Activated CD8-positive, alpha-beta T cell treated with anti-CD3 and anti-CD28 coated beads for 36 hours (primary cell): ENCODE data around the gene STK4. TPM values are rescaled to one million over a fixed set of nuclear protein-coding genes. Genes with fewer than 3 reads are reported as not detected.

Source experiments
- ATAC-seq: fragments of 200-7000 bp; cut with Tn5 transposase; one replicate; pipeline ENCODE4 v1.10.0; 2021; ENCODE audit warnings: mild to moderate bottlenecking, moderate library complexity
- CTCF ChIA-PET: fragments of 350-600 bp; sonication (Branson Sonifier 250); formaldehyde crosslinking; loops from one replicate; lab custom pipeline; 2021; ENCODE audit warnings: antibody characterized with exemption; lab: Charles Lee
- POLR2A ChIA-PET: fragments of 350-600 bp; sonication (Branson Sonifier 250); formaldehyde crosslinking; loops from one replicate; lab custom pipeline; 2021; ENCODE audit warnings: antibody characterized with exemption; lab: Charles Lee
- DNase-seq: peaks from one replicate; pipeline ENCODE4 v3.0.0-alpha.2; 2020
- H3K27ac Mint-ChIP-seq: one replicate; pipeline ENCODE4 v1.8.0; 2021; ENCODE audit warnings: mild to moderate bottlenecking, mixed read lengths
- H3K27me3 Mint-ChIP-seq: one replicate; pipeline ENCODE4 v1.8.0; 2021; ENCODE audit warnings: mixed read lengths
- H3K36me3 Mint-ChIP-seq: one replicate; pipeline ENCODE4 v1.8.0; 2021; ENCODE audit warnings: low read depth, mixed read lengths
- H3K4me1 Mint-ChIP-seq: one replicate; pipeline ENCODE4 v1.8.0; 2021; ENCODE audit warnings: low read depth, mixed read lengths
- H3K4me3 Mint-ChIP-seq: one replicate; pipeline ENCODE4 v1.8.0; 2021; ENCODE audit warnings: mild to moderate bottlenecking, moderate library complexity, mixed read lengths
- H3K9me3 Mint-ChIP-seq: one replicate; pipeline ENCODE4 v1.8.0; 2021; ENCODE audit warnings: mixed read lengths
- intact Hi-C: fragments of 100-400 bp; cut with micrococcal nuclease; formaldehyde crosslinking; loops from one replicate; pipeline ENCODE4 v1.10.0; 2022
- total RNA-seq, 2 experiments: library from RNA; stranded (reverse); gene quantifications; one replicate each; pipeline ENCODE4 v1.2.3, GENCODE V29; 2021
- TF ChIP-seq, protein P1 (sequence below): fragments of 200-600 bp; IDR thresholded peaks from one replicate; pipeline ENCODE4 v1.8.0; 2022; ENCODE audit warnings: antibody characterized with exemption, mild to moderate bottlenecking

The STK4 gene
- total RNA-seq, 2 experiments from 2014 or later, result 154 to 165 TPM

DNA sequence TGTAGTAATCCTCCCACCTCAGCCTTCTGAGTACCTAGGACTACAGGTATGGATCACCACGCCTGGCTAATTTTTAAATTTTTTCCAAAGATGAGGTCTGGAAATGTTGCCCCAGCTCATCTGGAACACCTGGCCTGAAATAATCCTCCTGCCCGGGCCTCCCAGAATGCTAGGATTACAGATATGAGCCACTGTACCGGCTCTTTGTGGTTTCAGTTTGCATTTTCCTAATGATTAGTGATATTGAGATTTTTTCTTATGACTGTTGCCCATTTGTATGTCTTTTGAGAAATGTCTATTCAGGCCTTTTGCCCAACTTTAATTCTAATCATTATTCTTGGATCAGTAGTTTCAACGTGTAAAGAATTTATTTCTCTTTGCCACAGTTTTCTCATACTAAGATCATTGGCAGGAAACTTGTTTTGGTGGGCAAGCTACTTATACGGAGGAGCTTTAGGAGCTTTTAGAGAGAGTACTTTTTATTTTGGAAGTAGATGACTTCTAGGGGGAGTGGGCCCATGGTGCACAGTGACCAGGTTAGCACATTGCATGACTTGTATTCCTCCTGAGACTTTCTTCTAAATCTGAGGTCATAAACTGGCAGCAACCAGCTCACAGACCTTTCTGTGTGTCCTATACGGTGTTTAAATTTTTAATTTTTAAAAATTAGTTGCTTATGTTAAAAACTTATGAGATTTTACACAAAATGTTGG lies 62.3 kb downstream of the STK4 start:
- ChIA-PET POLR2A (interaction anchor here (0.6 to 1.9 kb wide), 4 partner anchors 13 to 58 kb away, joined by 3 to 4 read pairs (median 3); no protein-coding TSS in a partner anchor), CTCF (interaction anchor here (0.7 to 3.7 kb wide), 6 partner anchors 10 to 68 kb away, joined by 3 to 20 read pairs (median 8); no protein-coding TSS in a partner anchor)
- peaks cover 63% of the 10 kb centered on the region for H3K36me3 Mint-ChIP-seq
- TF ChIP-seq, protein P1, sequence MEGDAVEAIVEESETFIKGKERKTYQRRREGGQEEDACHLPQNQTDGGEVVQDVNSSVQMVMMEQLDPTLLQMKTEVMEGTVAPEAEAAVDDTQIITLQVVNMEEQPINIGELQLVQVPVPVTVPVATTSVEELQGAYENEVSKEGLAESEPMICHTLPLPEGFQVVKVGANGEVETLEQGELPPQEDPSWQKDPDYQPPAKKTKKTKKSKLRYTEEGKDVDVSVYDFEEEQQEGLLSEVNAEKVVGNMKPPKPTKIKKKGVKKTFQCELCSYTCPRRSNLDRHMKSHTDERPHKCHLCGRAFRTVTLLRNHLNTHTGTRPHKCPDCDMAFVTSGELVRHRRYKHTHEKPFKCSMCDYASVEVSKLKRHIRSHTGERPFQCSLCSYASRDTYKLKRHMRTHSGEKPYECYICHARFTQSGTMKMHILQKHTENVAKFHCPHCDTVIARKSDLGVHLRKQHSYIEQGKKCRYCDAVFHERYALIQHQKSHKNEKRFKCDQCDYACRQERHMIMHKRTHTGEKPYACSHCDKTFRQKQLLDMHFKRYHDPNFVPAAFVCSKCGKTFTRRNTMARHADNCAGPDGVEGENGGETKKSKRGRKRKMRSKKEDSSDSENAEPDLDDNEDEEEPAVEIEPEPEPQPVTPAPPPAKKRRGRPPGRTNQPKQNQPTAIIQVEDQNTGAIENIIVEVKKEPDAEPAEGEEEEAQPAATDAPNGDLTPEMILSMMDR, result no peak
- ATAC-seq (no peak), DNase-seq (no peak)
- peaks cover 64% of the 10 kb centered on the region for H3K4me1 Mint-ChIP-seq
- H3K4me3 Mint-ChIP-seq, result no peak overlapping the region
- peak overlapping the region; percentile 71 for H3K27ac Mint-ChIP-seq
- no peaks in the 10 kb centered on the region for H3K9me3 Mint-ChIP-seq
- intact Hi-C loops, result no loop called here
- H3K27me3 Mint-ChIP-seq, result no peaks in the 10 kb centered on the region

DNA sequence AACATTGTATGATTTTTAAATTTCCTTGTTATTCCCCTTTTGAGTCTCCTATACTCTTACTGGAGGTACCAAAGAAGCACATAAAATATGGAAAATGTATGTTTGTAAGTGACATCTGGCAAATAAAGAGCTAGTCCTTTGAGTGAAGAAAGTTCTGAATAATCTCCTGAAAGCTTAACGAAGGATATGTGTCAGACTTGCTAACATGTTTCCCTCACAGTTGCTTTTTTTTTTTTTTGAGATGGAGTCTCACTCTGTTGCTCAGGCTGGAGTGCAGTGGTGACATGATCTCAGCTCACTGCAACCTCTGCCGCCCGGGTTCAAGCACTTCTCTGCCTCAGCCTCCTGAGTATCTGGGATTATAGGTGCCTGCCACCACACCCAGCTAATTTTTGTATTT lies 63.6 kb downstream of the STK4 start:
- peak; percentile 60 for ATAC-seq

DNA sequence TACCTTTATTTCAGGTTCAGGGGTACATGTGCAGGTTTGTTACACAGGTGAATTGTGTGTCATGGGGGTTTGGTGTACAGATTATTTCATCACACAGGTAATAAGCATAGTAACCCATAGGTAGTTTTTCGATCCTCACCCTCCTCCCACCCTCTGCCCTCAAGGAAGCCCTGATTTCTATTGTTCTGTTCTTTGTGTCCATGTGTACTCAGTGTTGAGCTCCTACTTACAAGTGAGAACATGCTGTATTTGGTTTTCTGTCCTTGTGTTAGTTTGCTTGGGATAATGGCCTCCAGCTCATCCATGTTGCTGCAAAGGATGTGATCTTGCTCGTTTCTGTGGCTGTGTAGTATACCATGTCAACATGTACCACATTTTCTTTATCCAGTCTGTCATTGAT lies 66.0 kb downstream of the STK4 start:
- H3K4me3 Mint-ChIP-seq, result no peak overlapping the region
- H3K9me3 Mint-ChIP-seq, result no peaks in the 10 kb centered on the region
- H3K4me1 Mint-ChIP-seq, result peaks cover 70% of the 10 kb centered on the region
- TF ChIP-seq, protein P1, result no peak
- intact Hi-C loops, result no loop called here
- ATAC-seq, result no peak
- DNase-seq, result no peak
- H3K36me3 Mint-ChIP-seq, result peaks cover 63% of the 10 kb centered on the region
- H3K27ac Mint-ChIP-seq, result peak overlapping the region; percentile 71
- ChIA-PET POLR2A (no interaction called here), CTCF (interaction anchor here (0.5 to 1.3 kb wide), 2 partner anchors 12 kb away, joined by 3 to 6 read pairs; no protein-coding TSS in a partner anchor)
- no peaks in the 10 kb centered on the region for H3K27me3 Mint-ChIP-seq

More for the DNA sequence above, 63.6 kb downstream of the STK4 start:
- no peaks in the 10 kb centered on the region for H3K27me3 Mint-ChIP-seq
- H3K36me3 Mint-ChIP-seq, result peaks cover 64% of the 10 kb centered on the region
- TF ChIP-seq, protein P1, result no peak
- peaks cover 71% of the 10 kb centered on the region for H3K4me1 Mint-ChIP-seq
- intact Hi-C loops, result no loop called here
- H3K27ac Mint-ChIP-seq, result peak overlapping the region; percentile 62
- ChIA-PET POLR2A (interaction anchor here (0.6 to 1.9 kb wide), 2 partner anchors 25 to 42 kb away, joined by 4 to 6 read pairs; no protein-coding TSS in a partner anchor), CTCF (interaction anchor here (1.2 to 3.7 kb wide), 4 partner anchors 14 to 66 kb away, joined by 3 to 20 read pairs (median 9); no protein-coding TSS in a partner anchor)
- no peaks in the 10 kb centered on the region for H3K9me3 Mint-ChIP-seq
- no peak overlapping the region for H3K4me3 Mint-ChIP-seq
- DNase-seq, result no peak

DNA sequence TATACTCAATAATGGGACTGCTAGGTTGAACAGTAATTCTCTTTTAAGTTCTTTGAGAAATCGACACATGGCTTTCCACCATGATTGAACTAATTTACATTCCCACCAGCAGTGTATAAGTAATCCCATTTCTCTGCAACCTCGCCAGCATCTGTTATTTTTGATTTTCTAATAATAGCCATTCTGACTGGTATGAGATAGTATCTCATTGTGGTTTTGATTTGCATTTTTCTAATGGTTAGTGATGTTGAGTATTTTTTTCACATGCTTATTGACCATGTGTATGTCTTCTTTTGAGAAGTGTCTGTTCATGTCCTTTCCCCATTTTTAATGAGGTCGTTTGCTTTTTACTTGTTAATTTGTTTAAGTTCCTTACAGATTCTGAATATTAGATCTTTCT lies 66.5 kb downstream of the STK4 start:
- Mint-ChIP-seq H3K4me3 (no peak overlapping the region), H3K4me1 (peaks cover 72% of the 10 kb centered on the region)
- POLR2A ChIA-PET, result no interaction called here

More for the DNA sequence above, 66.5 kb downstream of the STK4 start:
- ATAC-seq (no peak), DNase-seq (no peak)
- CTCF ChIA-PET, result interaction anchor here (1.3 kb wide), 1 partner anchor 11 kb away, joined by 6 read pairs; no protein-coding TSS in a partner anchor
- Mint-ChIP-seq H3K27me3 (no peaks in the 10 kb centered on the region), H3K9me3 (no peaks in the 10 kb centered on the region), H3K27ac (peak overlapping the region; percentile 71), H3K36me3 (peaks cover 65% of the 10 kb centered on the region)
- TF ChIP-seq, protein P1, result no peak
- intact Hi-C loops, result no loop called here
